K562 (cell line): ENCODE data around the gene ING5. TPM values are rescaled to one million over a fixed set of nuclear protein-coding genes. Genes with fewer than 3 reads are reported as not detected.

Experiments
- ADNP ChIP-seq: fragments of 200-800 bp; sonication (Bioruptor generic); IDR thresholded peaks from 2 replicates; pipeline ENCODE4 v1.6.1; 2016; ENCODE audit warnings: missing genetic modification characterization, missing compliant biosample characterization
- ATF1 ChIP-seq, 2 experiments: fragments of 450-650 bp in 1 of 2; IDR thresholded peaks; 2 replicates each; pipeline ENCODE4 v1.6.1; 2016; ENCODE audit warnings: missing compliant biosample characterization in 1 of 2, missing genetic modification characterization in 1 of 2
- ATF7 ChIP-seq: fragments of 450-650 bp; IDR thresholded peaks from 2 replicates; pipeline ENCODE4 v1.7.1; 2014; ENCODE audit warnings: mild to moderate bottlenecking, moderate library complexity
- CCNT2 ChIP-seq: IDR thresholded peaks from 2 replicates; pipeline ENCODE4 v1.6.1; 2011; ENCODE audit warnings: borderline replicate concordance, low read depth, mild to moderate bottlenecking, moderate library complexity, mixed read lengths, low read length; ENCODE audit not compliant: insufficient read length; ENCODE audit errors: extremely low read depth
- ELF2 ChIP-seq: fragments of 250-450 bp; sonication (Bioruptor Pico); IDR thresholded peaks from 2 replicates; pipeline ENCODE4 v1.5.0; 2021; ENCODE audit warnings: mild to moderate bottlenecking
- XRCC5 ChIP-seq: fragments of 200-400 bp; formaldehyde crosslinking; IDR thresholded peaks from 2 replicates; pipeline ENCODE4 v1.6.1; 2017; ENCODE audit warnings: low read depth, mild to moderate bottlenecking, low read length
- ZNF184 ChIP-seq: sonication (generic); formaldehyde crosslinking; IDR thresholded peaks from 2 replicates; pipeline ENCODE4 v1.5.0; 2020; ENCODE audit warnings: missing genetic modification reagents
- ZNF644 ChIP-seq: fragments of 200-800 bp; sonication (Bioruptor generic); IDR thresholded peaks from 2 replicates; pipeline ENCODE4 v1.6.1; 2016; ENCODE audit warnings: low read depth, missing genetic modification characterization, missing compliant biosample characterization
- polyA plus RNA-seq, 8 experiments: library from polyadenylated mRNA; depleted of rRNA in 4 of 8; stranded (reverse) in 5 of 8; unstranded in 3 of 8; fragments of >200 nt; fragmentation: Nextera tagmentation in 2 of 8; fragmentation: Illumina TruSeq in 1 of 8; extraction: Ambion mirVana in 2 of 8; extraction: Trizol in 1 of 8; gene quantifications; 2 replicates each; pipeline versions ENCODE4 v1.2.1 to v1.2.3, GENCODE V29; 2011 to 2014; ENCODE audit warnings: inconsistent platforms in 1 of 8, missing spikeins in 1 of 8
- total RNA-seq, 7 experiments: library from RNA; depleted of rRNA in 6 of 7; stranded (reverse); fragments of >200 nt in 6 of 7; fragmentation: Illumina TruSeq in 2 of 7; extraction: Trizol in 2 of 7; gene quantifications; 2 replicates each; pipeline versions ENCODE4 v1.2.1 to v1.2.3, GENCODE V29; 2011 to 2021; ENCODE audit warnings: low replicate concordance in 1 of 7
- TF ChIP-seq, protein P1 (sequence below): sonication (generic); formaldehyde crosslinking; IDR thresholded peaks from 2 replicates; pipeline ENCODE4 v1.9.0; 2022; ENCODE audit warnings: mild to moderate bottlenecking, missing genetic modification reagents
- TF ChIP-seq, protein P2 (sequence below): fragments of 450-650 bp; IDR thresholded peaks from 2 replicates; pipeline ENCODE4 v1.6.1; 2014; ENCODE audit warnings: low read depth, mild to moderate bottlenecking, moderate library complexity, borderline replicate concordance
- TF ChIP-seq, protein P3 (sequence below): fragments of 450-650 bp; IDR thresholded peaks from one replicate; pipeline ENCODE4 v1.6.1; 2018; ENCODE audit warnings: mild to moderate bottlenecking, moderate library complexity; ENCODE audit not compliant: partially characterized antibody
- TF ChIP-seq, protein P4 (sequence below): fragments of 450-650 bp; IDR thresholded peaks from 2 replicates; pipeline ENCODE4 v1.6.1; 2018; ENCODE audit not compliant: partially characterized antibody
- TF ChIP-seq, protein P5 (sequence below): fragments of 450-650 bp; formaldehyde crosslinking; IDR thresholded peaks from 2 replicates; pipeline ENCODE4 v1.4.0; 2020; ENCODE audit warnings: mild to moderate bottlenecking, moderate library complexity
- TF ChIP-seq, protein P6 (sequence below): fragments of 450-650 bp; IDR thresholded peaks from 2 replicates; pipeline ENCODE4 v1.6.1; 2016; ENCODE audit warnings: missing biosample characterization, missing genetic modification characterization

Gene ING5
- total and polyA plus RNA-seq, 9 of the 15 experiments (the other 6 are each of a cell fraction or from before 2014, with no cell fraction given), result 10.4 to 53.3 (median 27.9) TPM

DNA sequence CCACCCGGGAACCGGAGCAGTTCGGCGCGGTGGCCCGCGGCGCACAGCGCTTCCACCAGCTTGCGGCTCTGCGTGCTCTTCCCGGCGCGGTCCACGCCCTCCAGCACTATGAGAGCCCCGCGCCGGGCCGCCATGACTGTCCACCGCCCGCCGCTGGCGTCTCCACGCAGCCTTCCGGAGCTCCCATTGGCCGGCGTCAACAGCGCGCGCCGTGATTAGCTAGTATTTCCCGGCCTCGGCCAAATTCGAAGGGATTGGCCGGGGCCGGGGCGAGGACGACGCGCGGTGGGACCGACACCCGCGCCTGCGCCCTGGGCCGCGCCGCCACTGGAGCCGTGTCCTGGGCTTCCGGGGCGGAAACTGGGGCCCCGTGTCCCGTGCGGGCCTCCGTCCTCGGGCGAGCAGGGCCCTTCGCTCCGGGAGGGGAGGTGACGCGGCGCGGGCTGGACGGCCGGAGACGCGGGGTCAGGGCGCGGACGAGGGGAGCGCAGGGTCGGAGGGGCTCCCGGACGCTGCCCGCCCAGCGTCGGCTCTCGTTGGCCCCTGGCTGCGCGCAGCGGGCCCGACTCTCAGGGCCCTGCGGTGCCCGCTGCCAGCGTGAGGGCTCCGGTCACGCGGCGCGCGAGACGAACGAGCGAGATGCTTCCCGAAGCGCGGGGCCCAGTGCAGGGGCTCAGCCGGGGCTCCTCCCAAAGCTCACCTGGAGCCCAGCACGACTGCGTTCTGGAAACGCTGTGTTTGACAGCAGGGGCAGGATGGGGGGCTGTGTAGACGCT is 15.0 kb upstream of the ING5 start, which contains the start of gene DTYMK (continued):
- TF ChIP-seq ADNP (tag), result no peak
- TF ChIP-seq, protein P1, sequence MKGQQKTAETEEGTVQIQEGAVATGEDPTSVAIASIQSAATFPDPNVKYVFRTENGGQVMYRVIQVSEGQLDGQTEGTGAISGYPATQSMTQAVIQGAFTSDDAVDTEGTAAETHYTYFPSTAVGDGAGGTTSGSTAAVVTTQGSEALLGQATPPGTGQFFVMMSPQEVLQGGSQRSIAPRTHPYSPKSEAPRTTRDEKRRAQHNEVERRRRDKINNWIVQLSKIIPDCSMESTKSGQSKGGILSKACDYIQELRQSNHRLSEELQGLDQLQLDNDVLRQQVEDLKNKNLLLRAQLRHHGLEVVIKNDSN (CRISPR knock-in tag), result 0 out of 2 replicates have a peak, but pooled peaks have one; percentile 34
- no peak for TF ChIP-seq ZNF184 (CRISPR knock-in tag)
- no peak for TF ChIP-seq ZNF644 (tag)
- TF ChIP-seq, protein P2, sequence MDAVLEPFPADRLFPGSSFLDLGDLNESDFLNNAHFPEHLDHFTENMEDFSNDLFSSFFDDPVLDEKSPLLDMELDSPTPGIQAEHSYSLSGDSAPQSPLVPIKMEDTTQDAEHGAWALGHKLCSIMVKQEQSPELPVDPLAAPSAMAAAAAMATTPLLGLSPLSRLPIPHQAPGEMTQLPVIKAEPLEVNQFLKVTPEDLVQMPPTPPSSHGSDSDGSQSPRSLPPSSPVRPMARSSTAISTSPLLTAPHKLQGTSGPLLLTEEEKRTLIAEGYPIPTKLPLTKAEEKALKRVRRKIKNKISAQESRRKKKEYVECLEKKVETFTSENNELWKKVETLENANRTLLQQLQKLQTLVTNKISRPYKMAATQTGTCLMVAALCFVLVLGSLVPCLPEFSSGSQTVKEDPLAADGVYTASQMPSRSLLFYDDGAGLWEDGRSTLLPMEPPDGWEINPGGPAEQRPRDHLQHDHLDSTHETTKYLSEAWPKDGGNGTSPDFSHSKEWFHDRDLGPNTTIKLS, result peak; percentile 93
- TF ChIP-seq, protein P3, sequence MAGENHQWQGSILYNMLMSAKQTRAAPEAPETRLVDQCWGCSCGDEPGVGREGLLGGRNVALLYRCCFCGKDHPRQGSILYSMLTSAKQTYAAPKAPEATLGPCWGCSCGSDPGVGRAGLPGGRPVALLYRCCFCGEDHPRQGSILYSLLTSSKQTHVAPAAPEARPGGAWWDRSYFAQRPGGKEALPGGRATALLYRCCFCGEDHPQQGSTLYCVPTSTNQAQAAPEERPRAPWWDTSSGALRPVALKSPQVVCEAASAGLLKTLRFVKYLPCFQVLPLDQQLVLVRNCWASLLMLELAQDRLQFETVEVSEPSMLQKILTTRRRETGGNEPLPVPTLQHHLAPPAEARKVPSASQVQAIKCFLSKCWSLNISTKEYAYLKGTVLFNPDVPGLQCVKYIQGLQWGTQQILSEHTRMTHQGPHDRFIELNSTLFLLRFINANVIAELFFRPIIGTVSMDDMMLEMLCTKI, result no peak
- TF ChIP-seq, protein P4, sequence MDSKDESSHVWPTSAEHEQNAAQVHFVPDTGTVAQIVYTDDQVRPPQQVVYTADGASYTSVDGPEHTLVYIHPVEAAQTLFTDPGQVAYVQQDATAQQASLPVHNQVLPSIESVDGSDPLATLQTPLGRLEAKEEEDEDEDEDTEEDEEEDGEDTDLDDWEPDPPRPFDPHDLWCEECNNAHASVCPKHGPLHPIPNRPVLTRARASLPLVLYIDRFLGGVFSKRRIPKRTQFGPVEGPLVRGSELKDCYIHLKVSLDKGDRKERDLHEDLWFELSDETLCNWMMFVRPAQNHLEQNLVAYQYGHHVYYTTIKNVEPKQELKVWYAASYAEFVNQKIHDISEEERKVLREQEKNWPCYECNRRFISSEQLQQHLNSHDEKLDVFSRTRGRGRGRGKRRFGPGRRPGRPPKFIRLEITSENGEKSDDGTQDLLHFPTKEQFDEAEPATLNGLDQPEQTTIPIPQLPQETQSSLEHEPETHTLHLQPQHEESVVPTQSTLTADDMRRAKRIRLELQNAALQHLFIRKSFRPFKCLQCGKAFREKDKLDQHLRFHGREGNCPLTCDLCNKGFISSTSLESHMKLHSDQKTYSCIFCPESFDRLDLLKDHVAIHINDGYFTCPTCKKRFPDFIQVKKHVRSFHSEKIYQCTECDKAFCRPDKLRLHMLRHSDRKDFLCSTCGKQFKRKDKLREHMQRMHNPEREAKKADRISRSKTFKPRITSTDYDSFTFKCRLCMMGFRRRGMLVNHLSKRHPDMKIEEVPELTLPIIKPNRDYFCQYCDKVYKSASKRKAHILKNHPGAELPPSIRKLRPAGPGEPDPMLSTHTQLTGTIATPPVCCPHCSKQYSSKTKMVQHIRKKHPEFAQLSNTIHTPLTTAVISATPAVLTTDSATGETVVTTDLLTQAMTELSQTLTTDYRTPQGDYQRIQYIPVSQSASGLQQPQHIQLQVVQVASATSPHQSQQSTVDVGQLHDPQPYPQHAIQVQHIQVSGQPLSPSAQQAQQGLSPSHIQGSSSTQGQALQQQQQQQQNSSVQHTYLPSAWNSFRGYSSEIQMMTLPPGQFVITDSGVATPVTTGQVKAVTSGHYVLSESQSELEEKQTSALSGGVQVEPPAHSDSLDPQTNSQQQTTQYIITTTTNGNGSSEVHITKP, result no peak
- TF ChIP-seq, protein P5, sequence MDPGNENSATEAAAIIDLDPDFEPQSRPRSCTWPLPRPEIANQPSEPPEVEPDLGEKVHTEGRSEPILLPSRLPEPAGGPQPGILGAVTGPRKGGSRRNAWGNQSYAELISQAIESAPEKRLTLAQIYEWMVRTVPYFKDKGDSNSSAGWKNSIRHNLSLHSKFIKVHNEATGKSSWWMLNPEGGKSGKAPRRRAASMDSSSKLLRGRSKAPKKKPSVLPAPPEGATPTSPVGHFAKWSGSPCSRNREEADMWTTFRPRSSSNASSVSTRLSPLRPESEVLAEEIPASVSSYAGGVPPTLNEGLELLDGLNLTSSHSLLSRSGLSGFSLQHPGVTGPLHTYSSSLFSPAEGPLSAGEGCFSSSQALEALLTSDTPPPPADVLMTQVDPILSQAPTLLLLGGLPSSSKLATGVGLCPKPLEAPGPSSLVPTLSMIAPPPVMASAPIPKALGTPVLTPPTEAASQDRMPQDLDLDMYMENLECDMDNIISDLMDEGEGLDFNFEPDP, result no peak
- TF ChIP-seq ATF1 (CRISPR knock-in tag; IDR thresholded peaks at IDR 0.05), result peak; percentile 69; the same call in 1 of the 2 replicates
- peak; percentile 95 for TF ChIP-seq ATF1 (tag; IDR thresholded peaks at IDR 0.05)
- TF ChIP-seq ATF7, result peak; percentile 80; the same call in 1 of the 2 replicates
- peak; percentile 81 for TF ChIP-seq CCNT2
- no peak for TF ChIP-seq XRCC5
- TF ChIP-seq, protein P6, sequence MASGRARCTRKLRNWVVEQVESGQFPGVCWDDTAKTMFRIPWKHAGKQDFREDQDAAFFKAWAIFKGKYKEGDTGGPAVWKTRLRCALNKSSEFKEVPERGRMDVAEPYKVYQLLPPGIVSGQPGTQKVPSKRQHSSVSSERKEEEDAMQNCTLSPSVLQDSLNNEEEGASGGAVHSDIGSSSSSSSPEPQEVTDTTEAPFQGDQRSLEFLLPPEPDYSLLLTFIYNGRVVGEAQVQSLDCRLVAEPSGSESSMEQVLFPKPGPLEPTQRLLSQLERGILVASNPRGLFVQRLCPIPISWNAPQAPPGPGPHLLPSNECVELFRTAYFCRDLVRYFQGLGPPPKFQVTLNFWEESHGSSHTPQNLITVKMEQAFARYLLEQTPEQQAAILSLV, result no peak
- peak; percentile 60; the same call in 1 of the 2 replicates for TF ChIP-seq ELF2 (CRISPR knock-in tag)
